Measurements from ENCODE around the gene LIPG. TPM values are rescaled to one million over a fixed set of nuclear protein-coding genes. Genes with fewer than 3 reads are reported as not detected.

Gene LIPG
- total RNA-seq, 2 donors from 2014 or later, result 0.52 to 0.66 TPM

DNA sequence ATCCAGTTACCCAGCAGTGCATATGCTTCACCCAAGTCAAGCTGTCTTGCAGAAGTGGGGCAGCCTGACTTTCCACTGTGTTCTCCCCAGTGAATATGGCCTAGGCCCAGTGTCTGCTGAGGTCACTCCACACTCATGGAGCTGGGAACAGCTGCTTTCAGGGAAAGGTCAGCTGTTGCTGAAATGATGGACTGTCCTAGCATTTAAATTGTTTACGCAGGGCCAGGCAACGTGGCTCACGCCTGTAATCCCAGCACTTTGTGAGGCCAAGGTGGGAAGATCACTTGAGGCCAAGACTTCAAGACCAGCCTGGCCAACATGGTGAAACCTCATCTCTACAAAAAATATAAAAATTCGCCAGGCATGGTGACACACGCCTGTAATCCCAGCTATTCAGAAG is 86.5 kb downstream of the LIPG start:
- DNase-seq (no peak), ATAC-seq (peak; percentile 23)
- Histone ChIP-seq H3K4me3 (no peak overlapping the region), H3K36me3 (replicated peaks in 1 of 2; ENCODE audit: insufficient read depth in 1 of 2, low read depth in 2 of 2) (no peaks in the 10 kb centered on the region), H3K27ac (no peak overlapping the region), H3K4me1 (peaks cover 23% of the 10 kb centered on the region), H3K9me3 (no peaks in the 10 kb centered on the region), H3K27me3 (no peaks in the 10 kb centered on the region)
- no peak for TF ChIP-seq CTCF (IDR thresholded peaks at IDR 0.05)
- 77 to 82% methylated on average over 5 of the region's 5 CpGs for WGBS, 2 donors
- intact Hi-C loops (cut with DNase I), result no loop called here

Other genes with a start within 250 kb of the LIPG start
- gene DYM, start 101.4 kb upstream of the LIPG start, total RNA-seq, result 100 to 1,000 TPM in 1 of 2 donors, 10 to 100 TPM in 1; 59.1 to 115 TPM
- 10 to 100 TPM; 19.7 to 22.4 TPM for gene C18orf32, start 74.8 kb upstream of the LIPG start, total RNA-seq
- 1,000 to 10,000 TPM; 1,760 to 2,564 TPM for gene RPL17, start 69.6 kb upstream of the LIPG start, total RNA-seq